Measurements from ENCODE around the gene CLTCL1. TPM values are rescaled to one million over a fixed set of nuclear protein-coding genes. Genes with fewer than 3 reads are reported as not detected.

CLTCL1 gene
- total and polyA plus RNA-seq, 9 of the 15 experiments (the other 6 are each of a cell fraction or from before 2014, with no cell fraction given), result 1.1 to 11.7 (median 5.0) TPM

DNA sequence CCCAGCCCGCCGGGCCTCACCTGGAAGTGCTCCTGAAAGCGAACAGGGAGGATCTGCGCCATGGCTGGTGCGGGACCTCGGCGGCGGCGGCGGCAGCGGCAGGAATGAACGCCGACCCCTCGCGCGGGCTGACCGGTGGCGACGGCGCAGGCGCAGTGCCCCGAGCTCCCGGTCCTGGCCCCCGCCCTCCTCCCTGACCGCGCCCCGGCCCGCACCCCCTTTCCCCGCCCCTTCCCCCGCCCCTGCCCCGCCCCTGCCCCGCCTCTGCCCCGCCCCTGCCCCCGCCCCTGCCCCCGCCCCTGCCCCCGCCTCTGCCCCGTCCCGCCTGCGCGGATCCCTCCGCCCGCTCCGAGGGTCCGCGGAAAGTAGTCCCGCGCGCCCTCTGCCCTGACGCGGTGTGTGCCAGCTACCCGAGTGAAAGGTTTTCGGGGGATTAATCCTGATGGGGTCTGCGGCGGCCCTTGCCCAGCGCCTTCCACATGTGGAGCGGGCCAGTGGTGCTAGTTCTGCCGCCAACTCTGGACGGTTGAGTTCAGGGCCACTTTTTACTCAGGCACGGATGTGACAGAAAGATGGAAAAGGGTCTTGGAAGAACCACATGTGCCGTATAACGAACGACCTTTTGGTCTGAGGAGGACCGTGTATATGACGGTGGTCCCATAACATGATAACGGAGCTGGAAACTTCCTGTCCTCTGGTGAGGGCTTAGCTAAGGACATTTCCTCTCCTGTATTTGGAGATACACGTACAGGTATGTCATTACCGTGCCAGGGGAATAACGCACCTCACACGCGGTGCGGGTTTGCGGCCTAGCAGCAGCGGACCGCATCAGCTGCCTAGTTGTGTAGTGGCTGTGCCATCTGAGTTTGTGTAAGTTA is at the start of gene CLTCL1 (continued):
- TF ChIP-seq EWSR1 (IDR thresholded peaks at IDR 0.05; ENCODE audit: borderline replicate concordance, low read depth, partially characterized antibody), result no peak
- peak; percentile 86 for TF ChIP-seq SMAD3 (CRISPR knock-in tag; conservative IDR thresholded peaks at IDR 0.05)
- TF ChIP-seq PREB (CRISPR knock-in tag; IDR thresholded peaks at IDR 0.05), result no peak
- TF ChIP-seq BCOR (IDR thresholded peaks at IDR 0.05), result peak; percentile 89
- TF ChIP-seq, protein P1, sequence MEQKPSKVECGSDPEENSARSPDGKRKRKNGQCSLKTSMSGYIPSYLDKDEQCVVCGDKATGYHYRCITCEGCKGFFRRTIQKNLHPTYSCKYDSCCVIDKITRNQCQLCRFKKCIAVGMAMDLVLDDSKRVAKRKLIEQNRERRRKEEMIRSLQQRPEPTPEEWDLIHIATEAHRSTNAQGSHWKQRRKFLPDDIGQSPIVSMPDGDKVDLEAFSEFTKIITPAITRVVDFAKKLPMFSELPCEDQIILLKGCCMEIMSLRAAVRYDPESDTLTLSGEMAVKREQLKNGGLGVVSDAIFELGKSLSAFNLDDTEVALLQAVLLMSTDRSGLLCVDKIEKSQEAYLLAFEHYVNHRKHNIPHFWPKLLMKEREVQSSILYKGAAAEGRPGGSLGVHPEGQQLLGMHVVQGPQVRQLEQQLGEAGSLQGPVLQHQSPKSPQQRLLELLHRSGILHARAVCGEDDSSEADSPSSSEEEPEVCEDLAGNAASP (IDR thresholded peaks at IDR 0.05), result no peak
- no peak for TF ChIP-seq SAFB2 (IDR thresholded peaks at IDR 0.05; ENCODE audit: borderline replicate concordance, low read depth, low read length, severe bottlenecking)
- TF ChIP-seq KAT7 (CRISPR knock-in tag; IDR thresholded peaks at IDR 0.05; ENCODE audit: borderline replicate concordance), result no peak
- no peak for TF ChIP-seq GABPB2 (CRISPR knock-in tag; conservative IDR thresholded peaks at IDR 0.05)
- TF ChIP-seq FOSL1 (tag; conservative IDR thresholded peaks at IDR 0.05), result no peak
- TF ChIP-seq PKNOX1 (IDR thresholded peaks at IDR 0.05), result peak; percentile 23; the same call in 1 of the 2 replicates
- 0 out of 2 replicates have a peak, but pooled peaks have one; percentile 65 for TF ChIP-seq ZNF696 (CRISPR knock-in tag; conservative IDR thresholded peaks at IDR 0.05)
- peak; percentile 75; the same call in 1 of the 2 replicates for TF ChIP-seq HSF4 (CRISPR knock-in tag; IDR thresholded peaks at IDR 0.05; ENCODE audit: borderline replicate concordance)
- no peak for TF ChIP-seq ZNF551 (CRISPR knock-in tag; IDR thresholded peaks at IDR 0.05)
- TF ChIP-seq PTBP1 (IDR thresholded peaks at IDR 0.05; ENCODE audit: low read depth, low read length), result no peak
- TF ChIP-seq ZNF316 (IDR thresholded peaks at IDR 0.05), result no peak
- no peak; a peak in 2 of 4 replicates for TF ChIP-seq UBTF (IDR thresholded peaks at IDR 0.05; ENCODE audit: borderline replicate concordance in 1 of 2, low read depth in 2 of 2, low read length in 2 of 2)
- peak; percentile 89 for TF ChIP-seq MYC (IDR thresholded peaks at IDR 0.05; ENCODE audit: low read depth, low read length)
- TF ChIP-seq MYC (CRISPR knock-in tag; IDR thresholded peaks at IDR 0.05; ENCODE audit: borderline replicate concordance, low read depth), result peak; percentile 94
- TF ChIP-seq, protein P2, sequence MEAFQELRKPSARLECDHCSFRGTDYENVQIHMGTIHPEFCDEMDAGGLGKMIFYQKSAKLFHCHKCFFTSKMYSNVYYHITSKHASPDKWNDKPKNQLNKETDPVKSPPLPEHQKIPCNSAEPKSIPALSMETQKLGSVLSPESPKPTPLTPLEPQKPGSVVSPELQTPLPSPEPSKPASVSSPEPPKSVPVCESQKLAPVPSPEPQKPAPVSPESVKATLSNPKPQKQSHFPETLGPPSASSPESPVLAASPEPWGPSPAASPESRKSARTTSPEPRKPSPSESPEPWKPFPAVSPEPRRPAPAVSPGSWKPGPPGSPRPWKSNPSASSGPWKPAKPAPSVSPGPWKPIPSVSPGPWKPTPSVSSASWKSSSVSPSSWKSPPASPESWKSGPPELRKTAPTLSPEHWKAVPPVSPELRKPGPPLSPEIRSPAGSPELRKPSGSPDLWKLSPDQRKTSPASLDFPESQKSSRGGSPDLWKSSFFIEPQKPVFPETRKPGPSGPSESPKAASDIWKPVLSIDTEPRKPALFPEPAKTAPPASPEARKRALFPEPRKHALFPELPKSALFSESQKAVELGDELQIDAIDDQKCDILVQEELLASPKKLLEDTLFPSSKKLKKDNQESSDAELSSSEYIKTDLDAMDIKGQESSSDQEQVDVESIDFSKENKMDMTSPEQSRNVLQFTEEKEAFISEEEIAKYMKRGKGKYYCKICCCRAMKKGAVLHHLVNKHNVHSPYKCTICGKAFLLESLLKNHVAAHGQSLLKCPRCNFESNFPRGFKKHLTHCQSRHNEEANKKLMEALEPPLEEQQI (IDR thresholded peaks at IDR 0.05), result no peak; the same call in none of the 2 replicates
